K562 (cell line): Measurements from ENCODE around the gene PLCD1. TPM values are rescaled to one million over a fixed set of nuclear protein-coding genes. Genes with fewer than 3 reads are reported as not detected.

Source experiments
- ATF7 ChIP-seq: fragments of 450-650 bp; IDR thresholded peaks from 2 replicates; pipeline ENCODE4 v1.7.1; 2014; ENCODE audit warnings: mild to moderate bottlenecking, moderate library complexity
- DNMT1 ChIP-seq: fragments of 450-650 bp; IDR thresholded peaks from 2 replicates; pipeline ENCODE4 v1.6.1; 2016; ENCODE audit warnings: antibody characterized with exemption, mild to moderate bottlenecking
- ELF1 ChIP-seq: fragments of 200-800 bp; sonication (Bioruptor generic); IDR thresholded peaks from 2 replicates; pipeline ENCODE4 v1.6.1; 2016; ENCODE audit warnings: missing genetic modification characterization, missing compliant biosample characterization
- HBP1 ChIP-seq: fragments of 450-650 bp; formaldehyde crosslinking; IDR thresholded peaks from 2 replicates; pipeline ENCODE4 v1.4.0; 2022; ENCODE audit warnings: missing genetic modification characterization
- HNRNPUL1 ChIP-seq: fragments of 200-400 bp; formaldehyde crosslinking; IDR thresholded peaks from 2 replicates; pipeline ENCODE4 v1.6.1; 2017; ENCODE audit warnings: low read length
- KAT7 ChIP-seq: sonication (generic); formaldehyde crosslinking; IDR thresholded peaks from 2 replicates; pipeline ENCODE4 v1.8.0; 2022; ENCODE audit warnings: missing genetic modification reagents, mild to moderate bottlenecking, borderline replicate concordance
- NCOA4 ChIP-seq: fragments of 450-650 bp; IDR thresholded peaks from 2 replicates; pipeline ENCODE4 v1.6.1; 2018; ENCODE audit warnings: mild to moderate bottlenecking; ENCODE audit not compliant: partially characterized antibody
- NFXL1 ChIP-seq: fragments of 450-650 bp; formaldehyde crosslinking; IDR thresholded peaks from 2 replicates; pipeline ENCODE4 v1.4.0; 2021; ENCODE audit warnings: mild to moderate bottlenecking
- PURB ChIP-seq: sonication (generic); formaldehyde crosslinking; IDR thresholded peaks from 2 replicates; pipeline ENCODE4 v1.9.0; 2021; ENCODE audit warnings: low read depth, mild to moderate bottlenecking, missing genetic modification reagents
- SMAD2 ChIP-seq: fragments of 150-350 bp; IDR thresholded peaks from 2 replicates; pipeline ENCODE4 v1.6.1; 2014; ENCODE audit warnings: low read depth, mild to moderate bottlenecking, low read length
- TAF7 ChIP-seq: fragments of 450-650 bp; IDR thresholded peaks from 2 replicates; pipeline ENCODE4 v1.6.1; 2016; ENCODE audit warnings: missing genetic modification characterization, missing compliant biosample characterization
- ZBTB2 ChIP-seq: fragments of 450-650 bp; IDR thresholded peaks from 2 replicates; pipeline ENCODE4 v1.6.1; 2016; ENCODE audit warnings: antibody characterized with exemption
- ZBTB7A ChIP-seq: IDR thresholded peaks from 2 replicates; pipeline ENCODE4 v1.6.1; 2011; ENCODE audit warnings: low read depth, mild to moderate bottlenecking, low read length, moderate library complexity, borderline replicate concordance; ENCODE audit not compliant: control insufficient read depth
- ZNF12 ChIP-seq: sonication (generic); formaldehyde crosslinking; IDR thresholded peaks from 2 replicates; pipeline ENCODE4 v1.4.0; 2020; ENCODE audit warnings: mild to moderate bottlenecking, missing genetic modification reagents
- ZNF174 ChIP-seq: fragments of 250-450 bp; sonication (Bioruptor Pico); IDR thresholded peaks from 2 replicates; pipeline ENCODE4 v1.4.0; 2020; ENCODE audit warnings: mild to moderate bottlenecking
- ZNF197 ChIP-seq: fragments of 200-800 bp; sonication (Bioruptor generic); IDR thresholded peaks from 2 replicates; pipeline ENCODE4 v1.6.1; 2016; ENCODE audit warnings: low read depth, missing genetic modification characterization, missing compliant biosample characterization
- ZNF232 ChIP-seq: sonication (generic); formaldehyde crosslinking; IDR thresholded peaks from 2 replicates; pipeline ENCODE4 v1.8.0; 2022; ENCODE audit warnings: mild to moderate bottlenecking, missing genetic modification reagents
- ZNF280A ChIP-seq: fragments of 450-650 bp; IDR thresholded peaks from 2 replicates; pipeline ENCODE4 v1.6.1; 2018; ENCODE audit warnings: mild to moderate bottlenecking, low read depth; ENCODE audit not compliant: partially characterized antibody
- ZNF384 ChIP-seq: IDR thresholded peaks from 2 replicates; pipeline ENCODE4 v1.6.1; 2012; ENCODE audit warnings: low read depth, low read length, improper control_type of control experiment
- ZNF644 ChIP-seq: fragments of 200-800 bp; sonication (Bioruptor generic); IDR thresholded peaks from 2 replicates; pipeline ENCODE4 v1.6.1; 2016; ENCODE audit warnings: low read depth, missing genetic modification characterization, missing compliant biosample characterization
- polyA plus RNA-seq, 8 experiments: library from polyadenylated mRNA; depleted of rRNA in 4 of 8; stranded (reverse) in 5 of 8; unstranded in 3 of 8; fragments of >200 nt; fragmentation: Nextera tagmentation in 2 of 8; fragmentation: Illumina TruSeq in 1 of 8; extraction: Ambion mirVana in 2 of 8; extraction: Trizol in 1 of 8; gene quantifications; 2 replicates each; pipeline versions ENCODE4 v1.2.1 to v1.2.3, GENCODE V29; 2011 to 2014; ENCODE audit warnings: inconsistent platforms in 1 of 8, missing spikeins in 1 of 8
- total RNA-seq, 7 experiments: library from RNA; depleted of rRNA in 6 of 7; stranded (reverse); fragments of >200 nt in 6 of 7; fragmentation: Illumina TruSeq in 2 of 7; extraction: Trizol in 2 of 7; gene quantifications; 2 replicates each; pipeline versions ENCODE4 v1.2.1 to v1.2.3, GENCODE V29; 2011 to 2021; ENCODE audit warnings: low replicate concordance in 1 of 7
- TF ChIP-seq, protein P1 (sequence below): fragments of 250-450 bp; sonication (Bioruptor Pico); IDR thresholded peaks from 2 replicates; pipeline ENCODE4 v1.4.0; 2020; ENCODE audit warnings: mild to moderate bottlenecking, moderate library complexity, borderline replicate concordance

PLCD1 gene
- total and polyA plus RNA-seq, 9 of the 15 experiments (the other 6 are each of a cell fraction or from before 2014, with no cell fraction given) = 5.4 to 209 (median 116) TPM

DNA sequence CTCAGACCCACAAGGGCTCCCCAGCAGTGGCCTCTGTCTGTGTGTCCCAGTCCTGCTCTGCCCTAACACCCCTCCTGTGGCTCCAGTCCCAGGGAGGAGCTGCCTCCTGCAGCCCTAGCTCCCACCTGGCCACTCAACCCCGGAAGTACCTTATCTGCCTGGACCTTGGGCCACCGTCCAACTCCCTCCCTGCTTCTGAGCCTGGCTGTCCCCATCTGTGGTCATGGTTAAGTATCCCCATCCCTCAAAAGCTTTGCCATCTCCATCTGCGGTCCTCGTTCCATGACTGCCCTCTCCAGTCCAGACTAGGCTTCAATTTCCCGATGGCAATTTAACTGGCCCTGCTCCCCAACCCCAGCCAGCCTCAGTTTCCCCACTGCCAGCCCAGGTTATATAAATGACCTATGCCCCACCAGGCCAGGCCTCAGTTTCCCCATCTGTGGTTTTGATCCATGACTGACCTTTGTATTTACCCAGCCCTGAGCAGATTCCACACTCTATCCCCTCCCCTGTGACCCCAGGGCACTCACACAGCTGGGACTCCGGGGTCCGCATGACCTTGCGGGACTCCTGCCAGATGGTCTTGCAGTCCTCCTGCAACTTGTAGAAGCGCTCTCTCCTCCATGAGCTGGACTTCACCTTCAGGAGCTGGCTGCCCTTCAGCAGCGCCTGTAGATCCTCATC lies 9.6 kb downstream of the PLCD1 start (continued):
- TF ChIP-seq ZNF232 (CRISPR knock-in tag) = no peak
- peak; percentile 74; the same call in 1 of the 2 replicates for TF ChIP-seq ZBTB2
- no peak for TF ChIP-seq ZNF12 (CRISPR knock-in tag)
- no peak for TF ChIP-seq TAF7
- TF ChIP-seq NFXL1 = no peak
- TF ChIP-seq ZNF644 (tag) = no peak
- no peak for TF ChIP-seq ZNF174
- no peak for TF ChIP-seq ZNF197 (CRISPR knock-in tag)
- peak; percentile 46; the same call in 1 of the 2 replicates for TF ChIP-seq ZBTB7A
- no peak for TF ChIP-seq ZNF280A
- TF ChIP-seq SMAD2 = no peak
- no peak for TF ChIP-seq DNMT1
- TF ChIP-seq, protein P1, sequence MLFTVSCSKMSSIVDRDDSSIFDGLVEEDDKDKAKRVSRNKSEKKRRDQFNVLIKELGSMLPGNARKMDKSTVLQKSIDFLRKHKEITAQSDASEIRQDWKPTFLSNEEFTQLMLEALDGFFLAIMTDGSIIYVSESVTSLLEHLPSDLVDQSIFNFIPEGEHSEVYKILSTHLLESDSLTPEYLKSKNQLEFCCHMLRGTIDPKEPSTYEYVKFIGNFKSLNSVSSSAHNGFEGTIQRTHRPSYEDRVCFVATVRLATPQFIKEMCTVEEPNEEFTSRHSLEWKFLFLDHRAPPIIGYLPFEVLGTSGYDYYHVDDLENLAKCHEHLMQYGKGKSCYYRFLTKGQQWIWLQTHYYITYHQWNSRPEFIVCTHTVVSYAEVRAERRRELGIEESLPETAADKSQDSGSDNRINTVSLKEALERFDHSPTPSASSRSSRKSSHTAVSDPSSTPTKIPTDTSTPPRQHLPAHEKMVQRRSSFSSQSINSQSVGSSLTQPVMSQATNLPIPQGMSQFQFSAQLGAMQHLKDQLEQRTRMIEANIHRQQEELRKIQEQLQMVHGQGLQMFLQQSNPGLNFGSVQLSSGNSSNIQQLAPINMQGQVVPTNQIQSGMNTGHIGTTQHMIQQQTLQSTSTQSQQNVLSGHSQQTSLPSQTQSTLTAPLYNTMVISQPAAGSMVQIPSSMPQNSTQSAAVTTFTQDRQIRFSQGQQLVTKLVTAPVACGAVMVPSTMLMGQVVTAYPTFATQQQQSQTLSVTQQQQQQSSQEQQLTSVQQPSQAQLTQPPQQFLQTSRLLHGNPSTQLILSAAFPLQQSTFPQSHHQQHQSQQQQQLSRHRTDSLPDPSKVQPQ = no peak
- no peak for TF ChIP-seq ATF7
- TF ChIP-seq HBP1 (CRISPR knock-in tag) = no peak
- no peak for TF ChIP-seq NCOA4
- TF ChIP-seq KAT7 (CRISPR knock-in tag) = no peak
- peak; percentile 77 for TF ChIP-seq ELF1 (tag)
- TF ChIP-seq PURB (CRISPR knock-in tag) = no peak
- no peak for TF ChIP-seq HNRNPUL1
- TF ChIP-seq ZNF384 = no peak
